Caco-2 (cell line): ENCODE results near the gene PHACTR2. TPM values are rescaled to one million over a fixed set of nuclear protein-coding genes. Genes with fewer than 3 reads are reported as not detected.

Experiments used
- BruUV-seq: library from RNA; stranded (reverse); fragments of 400-500 nt; replicated peaks from 2 replicates; lab custom pipeline; 2021; lab: Mats Ljungman, UMichigan
- CTCF ChIA-PET: fragments of 300-600 bp; sonication (Branson Sonifier 250); formaldehyde crosslinking; loops from one replicate; lab custom pipeline; 2022; ENCODE audit warnings: antibody characterized with exemption; lab: Charles Lee
- POLR2A ChIA-PET: fragments of 300-600 bp; sonication (Branson Sonifier 250); formaldehyde crosslinking; loops from one replicate; lab custom pipeline; 2022; ENCODE audit warnings: antibody characterized with exemption; lab: Charles Lee
- DNase-seq, 2 experiments: peaks; one replicate each; pipeline versions ENCODE4 v3.0.0 to v3.0.0-alpha.2; 2020 to 2022
- H3K27me3 ChIP-seq: replicated peaks from 2 replicates; pipeline ENCODE4 v1.6.0; 2011; ENCODE audit warnings: low read length; ENCODE audit not compliant: control insufficient read depth, insufficient read depth
- H3K36me3 ChIP-seq: 2 replicates; pipeline ENCODE4 v1.5.1; 2011; ENCODE audit warnings: low read length; ENCODE audit not compliant: control insufficient read depth, insufficient read depth
- H3K4me1 ChIP-seq: fragments of 250-450 bp; sonication (Bioruptor Pico); 2 replicates; pipeline ENCODE4 v1.5.1; 2020; ENCODE audit warnings: mild to moderate bottlenecking
- H3K4me3 ChIP-seq: 2 replicates; pipeline ENCODE4 v1.5.1; 2011; ENCODE audit warnings: low read depth, mild to moderate bottlenecking, control low read depth, low read length
- H3K9me3 ChIP-seq: fragments of 250-450 bp; sonication (Bioruptor Pico); 2 replicates; pipeline ENCODE4 v1.5.1; 2020; ENCODE audit warnings: mild to moderate bottlenecking, moderate library complexity
- H3K27ac Mint-ChIP-seq: one replicate; pipeline ENCODE4 v1.8.0; 2022; ENCODE audit warnings: mixed read lengths; ENCODE audit not compliant: unreplicated experiment
- H3K27me3 Mint-ChIP-seq: one replicate; pipeline ENCODE4 v1.8.0; 2022; ENCODE audit warnings: mixed read lengths; ENCODE audit not compliant: insufficient read depth, unreplicated experiment
- H3K36me3 Mint-ChIP-seq: one replicate; pipeline ENCODE4 v1.8.0; 2022; ENCODE audit warnings: mild to moderate bottlenecking, mixed read lengths; ENCODE audit not compliant: insufficient read depth, unreplicated experiment
- H3K4me1 Mint-ChIP-seq: one replicate; pipeline ENCODE4 v1.8.0; 2022; ENCODE audit warnings: low read depth, mixed read lengths; ENCODE audit not compliant: unreplicated experiment
- H3K4me3 Mint-ChIP-seq: one replicate; pipeline ENCODE4 v1.8.0; 2022; ENCODE audit warnings: mild to moderate bottlenecking, moderate library complexity, mixed read lengths; ENCODE audit not compliant: unreplicated experiment
- H3K9me3 Mint-ChIP-seq: one replicate; pipeline ENCODE4 v1.8.0; 2022; ENCODE audit warnings: mixed read lengths; ENCODE audit not compliant: unreplicated experiment
- intact Hi-C: fragments of 100-400 bp; cut with micrococcal nuclease; formaldehyde crosslinking; loops from one replicate; pipeline ENCODE4 v1.10.0; 2022; ENCODE audit not compliant: unreplicated experiment
- total RNA-seq: library from RNA; stranded (reverse); gene quantifications from 2 replicates; pipeline ENCODE4 v1.2.3, GENCODE V29; 2022
- TF ChIP-seq, protein P1 (sequence below), 2 experiments: fragments of 200-600 bp in 1 of 2; IDR thresholded peaks; 1 replicate in 1 of 2; 2 replicates in 1 of 2; pipeline versions ENCODE4 v1.5.1 to v1.8.0; 2011 to 2022; ENCODE audit warnings: antibody characterized with exemption in 1 of 2, control low read depth in 1 of 2, inconsistent platforms in 1 of 2, low read depth in 1 of 2, low read length in 1 of 2, mild to moderate bottlenecking in 1 of 2, moderate library complexity in 1 of 2; ENCODE audit not compliant: insufficient read depth in 1 of 2, severe bottlenecking in 1 of 2, unreplicated experiment in 1 of 2

The PHACTR2 gene
- total RNA-seq, 1 experiment from 2014 or later = 100 TPM

DNA sequence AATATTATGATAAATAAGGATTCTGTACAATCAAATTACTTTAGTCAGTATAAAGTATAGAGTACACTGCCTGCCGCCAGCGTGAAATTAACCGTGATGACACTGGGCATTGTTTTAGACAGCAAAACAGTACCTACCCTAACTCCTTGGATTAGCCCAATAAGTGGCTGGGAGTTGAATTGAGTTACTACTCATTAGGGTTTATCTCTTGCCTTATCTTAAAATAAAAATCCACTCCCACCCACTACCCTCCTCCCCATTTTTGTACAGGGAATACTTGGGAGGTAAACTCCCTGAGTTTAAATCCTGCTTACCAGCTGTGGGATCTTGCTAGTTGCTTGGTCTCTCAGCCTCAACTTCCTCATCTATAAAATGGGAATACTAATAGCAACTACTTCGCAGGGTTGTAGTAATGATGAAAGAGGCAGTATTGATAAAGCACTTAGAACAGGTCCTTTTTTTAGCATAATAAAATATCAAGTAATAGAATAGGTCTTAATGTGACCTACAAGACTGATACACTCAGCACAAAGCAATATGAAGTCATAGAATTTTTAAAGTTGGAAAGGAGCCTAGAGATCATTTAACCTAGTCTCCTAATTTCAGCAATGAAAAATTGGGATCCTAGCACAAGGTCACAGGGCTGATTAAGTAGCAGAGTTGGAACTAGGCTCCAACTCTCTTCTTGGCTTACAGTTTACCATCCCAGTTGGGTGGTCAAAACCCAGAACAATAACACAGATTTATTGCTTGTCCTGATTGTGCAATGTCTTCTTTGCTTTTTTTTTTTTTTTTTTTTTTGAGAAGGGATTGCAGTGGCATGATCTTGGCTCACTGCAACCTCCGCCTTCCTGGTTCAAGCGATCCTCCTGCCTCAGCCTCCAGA is 23.8 kb downstream of the PHACTR2 start:
- peaks cover 19% of the 10 kb centered on the region for H3K36me3 Mint-ChIP-seq
- H3K9me3 ChIP-seq = no peaks in the 10 kb centered on the region
- H3K4me1 Mint-ChIP-seq = peaks cover 24% of the 10 kb centered on the region
- no peaks in the 10 kb centered on the region for H3K27me3 ChIP-seq
- H3K36me3 ChIP-seq = no peaks in the 10 kb centered on the region
- TF ChIP-seq, protein P1, sequence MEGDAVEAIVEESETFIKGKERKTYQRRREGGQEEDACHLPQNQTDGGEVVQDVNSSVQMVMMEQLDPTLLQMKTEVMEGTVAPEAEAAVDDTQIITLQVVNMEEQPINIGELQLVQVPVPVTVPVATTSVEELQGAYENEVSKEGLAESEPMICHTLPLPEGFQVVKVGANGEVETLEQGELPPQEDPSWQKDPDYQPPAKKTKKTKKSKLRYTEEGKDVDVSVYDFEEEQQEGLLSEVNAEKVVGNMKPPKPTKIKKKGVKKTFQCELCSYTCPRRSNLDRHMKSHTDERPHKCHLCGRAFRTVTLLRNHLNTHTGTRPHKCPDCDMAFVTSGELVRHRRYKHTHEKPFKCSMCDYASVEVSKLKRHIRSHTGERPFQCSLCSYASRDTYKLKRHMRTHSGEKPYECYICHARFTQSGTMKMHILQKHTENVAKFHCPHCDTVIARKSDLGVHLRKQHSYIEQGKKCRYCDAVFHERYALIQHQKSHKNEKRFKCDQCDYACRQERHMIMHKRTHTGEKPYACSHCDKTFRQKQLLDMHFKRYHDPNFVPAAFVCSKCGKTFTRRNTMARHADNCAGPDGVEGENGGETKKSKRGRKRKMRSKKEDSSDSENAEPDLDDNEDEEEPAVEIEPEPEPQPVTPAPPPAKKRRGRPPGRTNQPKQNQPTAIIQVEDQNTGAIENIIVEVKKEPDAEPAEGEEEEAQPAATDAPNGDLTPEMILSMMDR (IDR thresholded peaks at IDR 0.05; ENCODE audit: insufficient read depth in 1 of 2, low read depth in 1 of 2, low read length in 1 of 2, severe bottlenecking in 1 of 2, unreplicated experiment in 1 of 2) = no peak
- no peak overlapping the region for H3K4me3 Mint-ChIP-seq
- intact Hi-C loops = no loop called here
- H3K27me3 Mint-ChIP-seq = no peaks in the 10 kb centered on the region
- H3K27ac Mint-ChIP-seq = no peak overlapping the region
- H3K4me3 ChIP-seq = no peak overlapping the region
- ChIA-PET POLR2A (no interaction called here), CTCF (no interaction called here)
- H3K9me3 Mint-ChIP-seq = peaks cover 17% of the 10 kb centered on the region
- peaks cover 23% of the 10 kb centered on the region for H3K4me1 ChIP-seq
- no TSS peak for BruUV-seq
- DNase-seq = no peak

DNA sequence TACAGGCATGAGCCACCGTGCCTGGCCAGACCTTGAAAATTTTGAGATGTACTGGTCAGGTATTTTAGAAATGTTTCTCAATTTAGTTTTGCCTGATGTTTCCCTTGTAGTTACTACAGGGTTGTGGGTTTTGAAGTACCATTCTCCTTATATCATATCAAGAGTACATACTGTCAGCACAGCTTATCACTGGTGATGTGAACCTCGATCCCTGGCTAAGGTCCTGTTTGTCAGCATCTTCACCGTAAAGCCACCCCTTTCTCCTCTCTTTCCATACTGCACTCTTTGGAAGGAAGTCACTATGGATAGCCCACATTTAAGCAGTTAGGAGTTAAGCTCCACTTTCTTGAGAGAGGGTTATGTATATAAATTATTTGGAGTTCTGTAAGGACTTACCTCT is 27.8 kb downstream of the PHACTR2 start:
- H3K27me3 ChIP-seq = no peaks in the 10 kb centered on the region
- POLR2A ChIA-PET = no interaction called here
- no peak overlapping the region for H3K27ac Mint-ChIP-seq

DNA sequence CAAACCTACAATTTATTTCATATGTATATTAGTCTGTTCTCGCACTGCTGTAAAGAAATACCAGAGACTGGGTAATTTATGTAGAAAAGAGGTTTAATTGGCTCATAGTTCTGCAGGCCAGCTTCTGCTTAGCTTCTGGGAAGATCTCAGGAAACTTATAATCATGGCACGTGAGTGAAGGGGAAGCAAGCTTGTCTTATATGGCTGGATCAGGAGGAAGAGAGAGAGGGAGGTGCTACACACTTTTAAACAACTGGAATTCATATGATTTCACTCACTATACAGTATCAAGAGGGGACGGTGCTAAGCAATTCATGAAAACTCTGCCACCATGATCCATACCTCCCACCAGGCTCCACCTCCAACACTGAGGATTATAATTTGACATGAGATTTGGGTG is 29.9 kb downstream of the PHACTR2 start:
- Histone ChIP-seq H3K4me3 (no peak overlapping the region), H3K36me3 (no peaks in the 10 kb centered on the region), H3K27me3 (no peaks in the 10 kb centered on the region), H3K4me1 (peaks cover 10% of the 10 kb centered on the region), H3K9me3 (no peaks in the 10 kb centered on the region)
- no peak overlapping the region for H3K4me3 Mint-ChIP-seq
- no TSS peak for BruUV-seq
- ChIA-PET POLR2A (no interaction called here), CTCF (no interaction called here)
- no peaks in the 10 kb centered on the region for H3K9me3 Mint-ChIP-seq
- H3K36me3 Mint-ChIP-seq = peaks cover 13% of the 10 kb centered on the region
- no peaks in the 10 kb centered on the region for H3K27me3 Mint-ChIP-seq
- DNase-seq = no peak
- TF ChIP-seq, protein P1 (IDR thresholded peaks at IDR 0.05; ENCODE audit: insufficient read depth in 1 of 2, low read depth in 1 of 2, low read length in 1 of 2, severe bottlenecking in 1 of 2, unreplicated experiment in 1 of 2) = no peak
- no peaks in the 10 kb centered on the region for H3K4me1 Mint-ChIP-seq
- intact Hi-C loops = no loop called here
- H3K27ac Mint-ChIP-seq = no peak overlapping the region

More for the DNA sequence above, 27.8 kb downstream of the PHACTR2 start:
- no peaks in the 10 kb centered on the region for H3K9me3 ChIP-seq
- peaks cover 4% of the 10 kb centered on the region for H3K4me1 Mint-ChIP-seq
- no peaks in the 10 kb centered on the region for H3K36me3 ChIP-seq
- H3K4me1 ChIP-seq = peaks cover 15% of the 10 kb centered on the region
- H3K27me3 Mint-ChIP-seq = no peaks in the 10 kb centered on the region
- DNase-seq = no peak
- H3K9me3 Mint-ChIP-seq = no peaks in the 10 kb centered on the region
- BruUV-seq = no TSS peak
- intact Hi-C loops = no loop called here
- CTCF ChIA-PET = no interaction called here
- H3K4me3 Mint-ChIP-seq = no peak overlapping the region
- TF ChIP-seq, protein P1 (IDR thresholded peaks at IDR 0.05; ENCODE audit: insufficient read depth in 1 of 2, low read depth in 1 of 2, low read length in 1 of 2, severe bottlenecking in 1 of 2, unreplicated experiment in 1 of 2) = no peak
- no peak overlapping the region for H3K4me3 ChIP-seq
- peaks cover 13% of the 10 kb centered on the region for H3K36me3 Mint-ChIP-seq
